GM12892 (cell line): Measurements from ENCODE around the gene ATP6V1G1.

Source experiments
- DNase-seq: peaks from one replicate; pipeline ENCODE4 v3.0.0; 2011; ENCODE audit not compliant: insufficient read length
- FAIRE-seq: peaks from 2 replicates; lab custom pipeline; 2011; peaks lifted over from hg19 to GRCh38; lab: Jason Lieb, UNC
- POLR2A ChIP-seq: IDR thresholded peaks from 2 replicates; pipeline ENCODE4 v1.6.1; 2011; ENCODE audit warnings: low read depth, low read length, control low read depth
- POLR2AphosphoS5 ChIP-seq: IDR thresholded peaks from 2 replicates; pipeline ENCODE4 v1.6.1; 2011; ENCODE audit warnings: low read depth, low read length, control low read depth
- TAF1 ChIP-seq: IDR thresholded peaks from 2 replicates; pipeline ENCODE4 v1.6.1; 2011; ENCODE audit warnings: low read depth, mild to moderate bottlenecking, control low read depth, low read length, borderline replicate concordance

The ATP6V1G1 gene

GRCh38 chr9:114641967-114642366, 54.4 kb downstream of the ATP6V1G1 start:
- TF ChIP-seq TAF1 (no peak), POLR2AphosphoS5 (no peak), POLR2A (no peak)
- no peak for DNase-seq
- no peak for FAIRE-seq

DNA sequence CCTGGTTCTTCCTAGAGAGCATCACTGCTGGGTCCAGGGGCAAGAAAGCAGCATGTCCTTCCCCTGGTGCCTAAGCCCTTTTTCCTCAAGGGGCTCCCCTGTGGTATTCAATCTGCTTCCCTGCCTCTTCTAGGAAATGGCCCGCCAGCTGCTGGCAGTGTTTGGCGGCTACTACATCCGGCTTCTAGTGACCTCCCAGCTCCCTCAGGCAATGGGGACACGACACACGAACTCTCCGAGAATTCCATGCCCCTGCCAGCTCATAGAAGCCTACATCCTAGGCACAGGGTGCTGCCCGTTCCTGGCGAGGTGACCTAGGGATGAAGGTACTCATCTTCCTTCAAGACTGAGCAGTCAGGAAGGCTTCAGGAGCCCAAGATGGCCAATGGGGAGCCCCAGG, 55.4 kb downstream of the ATP6V1G1 start:
- TF ChIP-seq TAF1 (no peak), POLR2A (no peak), POLR2AphosphoS5 (no peak)
- no peak for DNase-seq
- no peak for FAIRE-seq

DNA sequence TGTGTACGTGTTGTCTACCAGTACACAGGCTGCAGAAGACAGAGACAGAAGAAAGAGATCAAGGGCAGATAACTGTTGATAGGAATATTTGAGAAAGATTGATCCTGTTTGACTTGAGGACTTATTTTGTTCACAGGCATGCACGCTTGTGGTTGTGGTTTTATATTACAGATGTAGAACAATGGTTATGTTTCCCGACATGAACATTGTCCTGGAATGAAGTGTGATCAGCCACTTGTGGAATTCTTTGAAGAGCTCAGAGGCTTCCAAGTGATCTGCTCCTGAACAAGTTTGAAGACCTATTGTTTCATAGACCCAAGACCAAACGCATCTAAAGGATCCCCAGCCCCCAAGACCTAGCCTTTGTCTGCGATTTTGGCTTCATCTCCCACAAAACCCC, 56.3 kb downstream of the ATP6V1G1 start:
- TF ChIP-seq POLR2AphosphoS5, result no peak
- no peak for TF ChIP-seq TAF1
- no peak for TF ChIP-seq POLR2A
- DNase-seq (no peak), FAIRE-seq (no peak)
